ENCODE measurements around the gene TRIM43B.
"Not testable (repeated sequence)": the region's sequence is repeated elsewhere in the genome, so short reads cannot be mapped to it uniquely, and the experiment has no call there.

The TRIM43B gene

DNA sequence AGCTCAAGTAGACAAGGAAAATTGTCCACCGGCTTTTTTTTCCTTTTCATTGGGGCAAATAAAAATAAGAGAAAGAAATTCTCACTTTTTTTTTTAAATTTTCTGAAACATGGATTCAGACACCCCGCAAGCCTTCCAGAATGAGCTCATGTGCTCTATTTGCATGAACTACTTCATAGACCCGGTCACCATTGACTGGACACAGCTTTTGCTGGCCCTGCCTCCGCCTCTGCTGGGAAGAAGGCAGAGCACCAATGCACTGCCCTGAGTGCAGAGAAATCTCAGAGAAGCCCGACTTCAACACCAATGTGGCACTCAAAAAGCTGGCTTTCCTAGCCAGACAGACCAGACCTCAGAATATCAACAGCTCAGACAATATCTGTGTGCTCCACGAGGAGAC lies 30.2 kb upstream of the TRIM43B start:
- no peak overlapping the region for H3K4me3 Mint-ChIP-seq
- H3K27ac Mint-ChIP-seq = no peak overlapping the region
- TF ChIP-seq, protein P1, sequence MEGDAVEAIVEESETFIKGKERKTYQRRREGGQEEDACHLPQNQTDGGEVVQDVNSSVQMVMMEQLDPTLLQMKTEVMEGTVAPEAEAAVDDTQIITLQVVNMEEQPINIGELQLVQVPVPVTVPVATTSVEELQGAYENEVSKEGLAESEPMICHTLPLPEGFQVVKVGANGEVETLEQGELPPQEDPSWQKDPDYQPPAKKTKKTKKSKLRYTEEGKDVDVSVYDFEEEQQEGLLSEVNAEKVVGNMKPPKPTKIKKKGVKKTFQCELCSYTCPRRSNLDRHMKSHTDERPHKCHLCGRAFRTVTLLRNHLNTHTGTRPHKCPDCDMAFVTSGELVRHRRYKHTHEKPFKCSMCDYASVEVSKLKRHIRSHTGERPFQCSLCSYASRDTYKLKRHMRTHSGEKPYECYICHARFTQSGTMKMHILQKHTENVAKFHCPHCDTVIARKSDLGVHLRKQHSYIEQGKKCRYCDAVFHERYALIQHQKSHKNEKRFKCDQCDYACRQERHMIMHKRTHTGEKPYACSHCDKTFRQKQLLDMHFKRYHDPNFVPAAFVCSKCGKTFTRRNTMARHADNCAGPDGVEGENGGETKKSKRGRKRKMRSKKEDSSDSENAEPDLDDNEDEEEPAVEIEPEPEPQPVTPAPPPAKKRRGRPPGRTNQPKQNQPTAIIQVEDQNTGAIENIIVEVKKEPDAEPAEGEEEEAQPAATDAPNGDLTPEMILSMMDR (IDR thresholded peaks at IDR 0.05) = no peak
- H3K36me3 Mint-ChIP-seq (ENCODE audit: low read depth) = no peaks in the 10 kb centered on the region
- DNase-seq = no peak
- H3K27me3 Mint-ChIP-seq (ENCODE audit: low read depth, poor library complexity) = peaks cover under 1% of the 10 kb centered on the region
- H3K4me1 Mint-ChIP-seq = no peaks in the 10 kb centered on the region
- peaks cover 27% of the 10 kb centered on the region for H3K9me3 Mint-ChIP-seq

DNA sequence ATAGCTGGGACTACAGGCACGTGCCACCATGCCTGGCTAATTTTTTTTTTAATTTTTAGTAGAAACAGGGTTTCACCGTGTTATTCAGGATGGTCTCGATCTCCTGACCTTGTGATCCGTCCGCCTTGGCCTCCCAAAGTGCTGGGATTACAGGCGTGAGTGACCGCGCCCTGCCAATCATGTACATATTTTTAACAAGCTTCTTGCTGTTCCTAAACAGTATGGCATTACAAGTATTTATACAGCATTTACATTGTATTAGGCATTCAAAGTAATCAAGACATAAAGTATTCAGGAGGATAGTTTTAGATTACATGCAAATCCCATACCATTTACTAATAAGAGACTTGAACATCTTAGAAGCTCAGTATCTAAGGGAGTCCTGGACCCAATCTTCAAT lies 29.7 kb upstream of the TRIM43B start:
- H3K27ac Mint-ChIP-seq = not testable (repeated sequence)
- H3K9me3 Mint-ChIP-seq = peaks cover 32% of the 10 kb centered on the region

GRCh38 chr2:95509408-95509807 lies 24.9 kb upstream of the TRIM43B start:
- Mint-ChIP-seq H3K27ac (no peak overlapping the region), H3K4me3 (no peak overlapping the region), H3K36me3 (ENCODE audit: low read depth) (no peaks in the 10 kb centered on the region), H3K4me1 (no peaks in the 10 kb centered on the region), H3K9me3 (peaks cover 16% of the 10 kb centered on the region), H3K27me3 (ENCODE audit: low read depth, poor library complexity) (no peaks in the 10 kb centered on the region)
- TF ChIP-seq, protein P1 (IDR thresholded peaks at IDR 0.05) = no peak
- no peak for DNase-seq

More for the DNA sequence above, 29.7 kb upstream of the TRIM43B start:
- H3K4me1 Mint-ChIP-seq; H3K36me3 Mint-ChIP-seq (ENCODE audit: low read depth); DNase-seq; H3K4me3 Mint-ChIP-seq; H3K27me3 Mint-ChIP-seq (ENCODE audit: low read depth, poor library complexity): not testable (repeated sequence)

- no peaks in the 10 kb centered on the region for H3K27me3 Mint-ChIP-seq (ENCODE audit: low read depth, poor library complexity)
- H3K9me3 Mint-ChIP-seq = peaks cover 25% of the 10 kb centered on the region
- no peak overlapping the region for H3K27ac Mint-ChIP-seq
- H3K4me3 Mint-ChIP-seq = no peak overlapping the region
- H3K4me1 Mint-ChIP-seq = peaks cover 7% of the 10 kb centered on the region
- DNase-seq = no peak
- no peaks in the 10 kb centered on the region for H3K36me3 Mint-ChIP-seq (ENCODE audit: low read depth)
- TF ChIP-seq, protein P1 (IDR thresholded peaks at IDR 0.05) = no peak
These were observed 20.7 kb upstream of the TRIM43B start for GRCh38 chr2:95505222-95505621.

GRCh38 chr2:95500854-95501253 lies 16.3 kb upstream of the TRIM43B start:
- H3K27me3 Mint-ChIP-seq (ENCODE audit: low read depth, poor library complexity) = peaks cover 3% of the 10 kb centered on the region
- peaks cover 25% of the 10 kb centered on the region for H3K9me3 Mint-ChIP-seq
- no peak overlapping the region for H3K27ac Mint-ChIP-seq
- H3K4me1 Mint-ChIP-seq = peaks cover 7% of the 10 kb centered on the region
- TF ChIP-seq, protein P1 (IDR thresholded peaks at IDR 0.05) = no peak
- no peaks in the 10 kb centered on the region for H3K36me3 Mint-ChIP-seq (ENCODE audit: low read depth)
- no peak for DNase-seq
- H3K4me3 Mint-ChIP-seq = no peak overlapping the region

- H3K27ac Mint-ChIP-seq; H3K27me3 Mint-ChIP-seq (ENCODE audit: low read depth, poor library complexity); H3K36me3 Mint-ChIP-seq (ENCODE audit: low read depth); H3K4me3 Mint-ChIP-seq; H3K4me1 Mint-ChIP-seq; DNase-seq: not testable (repeated sequence)
- peaks cover 22% of the 10 kb centered on the region for H3K9me3 Mint-ChIP-seq
These were observed 7.5 kb upstream of the TRIM43B start for GRCh38 chr2:95492076-95492475.

DNA sequence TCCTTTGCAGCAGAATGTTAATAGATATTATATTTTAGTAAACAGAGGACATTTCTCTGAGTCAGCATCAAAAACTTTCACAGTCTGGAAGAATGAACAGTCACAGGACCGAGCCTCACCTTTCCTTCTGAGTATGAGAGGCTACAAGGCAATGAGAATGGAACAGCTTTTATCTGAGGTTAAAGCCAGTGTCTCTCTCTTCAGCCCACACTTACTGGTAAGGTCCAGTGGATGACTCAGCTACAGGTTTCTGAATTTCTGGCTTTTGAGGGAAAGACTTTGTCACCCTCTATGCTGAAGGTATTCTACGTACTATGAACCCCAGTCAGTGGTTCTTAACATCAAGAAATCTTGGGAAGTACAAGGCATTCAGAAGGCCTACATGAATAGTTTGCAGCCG lies 9.5 kb downstream of the TRIM43B start:
- H3K27ac Mint-ChIP-seq; H3K4me1 Mint-ChIP-seq; H3K36me3 Mint-ChIP-seq (ENCODE audit: low read depth); H3K9me3 Mint-ChIP-seq; H3K27me3 Mint-ChIP-seq (ENCODE audit: low read depth, poor library complexity); H3K4me3 Mint-ChIP-seq; DNase-seq: not testable (repeated sequence)

- H3K27ac Mint-ChIP-seq; H3K4me1 Mint-ChIP-seq; DNase-seq; H3K36me3 Mint-ChIP-seq (ENCODE audit: low read depth); H3K4me3 Mint-ChIP-seq; H3K27me3 Mint-ChIP-seq (ENCODE audit: low read depth, poor library complexity); H3K9me3 Mint-ChIP-seq: not testable (repeated sequence)
These were observed 16.6 kb downstream of the TRIM43B start for GRCh38 chr2:95467984-95468383.

GRCh38 chr2:95466572-95466971 lies 18.0 kb downstream of the TRIM43B start:
- DNase-seq; H3K9me3 Mint-ChIP-seq; H3K4me3 Mint-ChIP-seq; H3K4me1 Mint-ChIP-seq; H3K36me3 Mint-ChIP-seq (ENCODE audit: low read depth); H3K27me3 Mint-ChIP-seq (ENCODE audit: low read depth, poor library complexity); H3K27ac Mint-ChIP-seq: not testable (repeated sequence)

DNA sequence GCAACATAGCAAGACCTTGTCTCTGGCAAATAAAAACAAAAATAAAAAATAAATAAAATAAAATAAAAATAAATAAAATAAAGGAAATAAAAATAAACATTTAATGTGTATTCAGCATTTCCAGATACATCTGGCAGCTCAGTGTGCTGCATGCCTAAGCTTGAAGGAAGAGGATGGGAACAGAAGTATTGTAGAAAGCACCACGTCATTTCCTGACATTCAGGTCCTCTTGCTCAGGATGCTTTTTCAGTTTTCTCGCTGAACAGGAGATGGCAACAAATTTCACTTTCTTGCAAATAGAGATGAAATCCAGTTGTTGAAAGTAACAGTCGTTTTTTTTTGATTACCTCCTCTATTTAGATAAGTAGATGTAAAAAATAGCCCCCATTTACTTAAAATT lies 21.3 kb downstream of the TRIM43B start:
- DNase-seq; H3K9me3 Mint-ChIP-seq; H3K27ac Mint-ChIP-seq; H3K4me1 Mint-ChIP-seq; H3K27me3 Mint-ChIP-seq (ENCODE audit: low read depth, poor library complexity); H3K36me3 Mint-ChIP-seq (ENCODE audit: low read depth); H3K4me3 Mint-ChIP-seq: not testable (repeated sequence)

- not testable (repeated sequence) for H3K27ac Mint-ChIP-seq; H3K4me1 Mint-ChIP-seq; H3K36me3 Mint-ChIP-seq (ENCODE audit: low read depth); H3K27me3 Mint-ChIP-seq (ENCODE audit: low read depth, poor library complexity); H3K4me3 Mint-ChIP-seq; H3K9me3 Mint-ChIP-seq; DNase-seq
These were observed 39.2 kb downstream of the TRIM43B start for GRCh38 chr2:95445317-95445716.
